Keratinocyte (primary cell): Measurements from ENCODE around the gene FOXP4.

Source experiments
- EZH2 ChIP-seq: IDR thresholded peaks from one replicate; pipeline ENCODE4 v1.6.1; 2012; ENCODE audit warnings: inconsistent platforms, mild to moderate bottlenecking, low read length, moderate library complexity
- TF ChIP-seq, protein P1 (sequence below), 3 experiments: IDR thresholded peaks in 1 of 3; conservative IDR thresholded peaks in 1 of 3; optimal IDR thresholded peaks in 1 of 3; 2 replicates in 2 of 3; 3 replicates in 1 of 3; pipeline versions ENCODE3 to v1.5.1; 2011; ENCODE audit warnings: low read length in 3 of 3, mild to moderate bottlenecking in 3 of 3, moderate library complexity in 2 of 3, control low read depth in 1 of 3, inconsistent platforms in 1 of 3; ENCODE audit not compliant: insufficient read depth in 2 of 3; ENCODE audit errors: extremely low read depth in 1 of 3

DNA sequence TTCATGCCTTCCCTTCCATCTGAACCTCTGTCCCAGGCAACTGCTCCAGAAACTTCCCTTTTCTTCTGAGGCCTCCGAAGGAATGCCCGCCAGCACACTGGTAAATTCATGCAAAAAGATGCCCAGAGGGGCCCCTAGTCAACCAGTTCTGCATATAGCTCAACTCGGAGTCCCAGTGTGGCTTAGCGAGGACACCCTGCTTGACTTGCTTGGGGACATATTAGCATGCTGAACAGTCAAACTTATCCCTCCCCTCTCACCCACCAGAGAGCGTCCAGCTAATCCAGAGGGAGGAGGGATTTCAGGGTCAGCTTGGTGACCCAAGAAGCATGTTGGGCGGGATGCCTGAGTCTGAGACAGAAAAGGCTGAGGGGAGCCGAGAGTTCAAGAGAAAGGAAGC is 69.1 kb downstream of the FOXP4 start:
- TF ChIP-seq, protein P1, sequence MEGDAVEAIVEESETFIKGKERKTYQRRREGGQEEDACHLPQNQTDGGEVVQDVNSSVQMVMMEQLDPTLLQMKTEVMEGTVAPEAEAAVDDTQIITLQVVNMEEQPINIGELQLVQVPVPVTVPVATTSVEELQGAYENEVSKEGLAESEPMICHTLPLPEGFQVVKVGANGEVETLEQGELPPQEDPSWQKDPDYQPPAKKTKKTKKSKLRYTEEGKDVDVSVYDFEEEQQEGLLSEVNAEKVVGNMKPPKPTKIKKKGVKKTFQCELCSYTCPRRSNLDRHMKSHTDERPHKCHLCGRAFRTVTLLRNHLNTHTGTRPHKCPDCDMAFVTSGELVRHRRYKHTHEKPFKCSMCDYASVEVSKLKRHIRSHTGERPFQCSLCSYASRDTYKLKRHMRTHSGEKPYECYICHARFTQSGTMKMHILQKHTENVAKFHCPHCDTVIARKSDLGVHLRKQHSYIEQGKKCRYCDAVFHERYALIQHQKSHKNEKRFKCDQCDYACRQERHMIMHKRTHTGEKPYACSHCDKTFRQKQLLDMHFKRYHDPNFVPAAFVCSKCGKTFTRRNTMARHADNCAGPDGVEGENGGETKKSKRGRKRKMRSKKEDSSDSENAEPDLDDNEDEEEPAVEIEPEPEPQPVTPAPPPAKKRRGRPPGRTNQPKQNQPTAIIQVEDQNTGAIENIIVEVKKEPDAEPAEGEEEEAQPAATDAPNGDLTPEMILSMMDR (optimal IDR thresholded peaks at IDR 0.05 in 1 of 3, IDR thresholded peaks at IDR 0.05 in 1 of 3, conservative IDR thresholded peaks at IDR 0.05 in 1 of 3; ENCODE audit: extremely low read depth in 1 of 3, insufficient read depth in 2 of 3, low read length in 3 of 3) = no peak
- TF ChIP-seq EZH2 = no peak
